PC-9 (cell line): Measurements from ENCODE around the gene PDE4D.

Experiments
- CTCF ChIP-seq: fragments of 200-600 bp; sonication (generic); conservative IDR thresholded peaks from 2 replicates; pipeline ENCODE4 v1.6.1; 2017; ENCODE audit warnings: mixed run types, antibody characterized with exemption, mild to moderate bottlenecking, moderate library complexity
- EZH2 ChIP-seq: fragments of 200-600 bp; sonication (generic); IDR thresholded peaks from 2 replicates; pipeline ENCODE4 v1.8.0; 2017; ENCODE audit warnings: antibody characterized with exemption, low read depth

GRCh38 chr5:59598547-59598874 is 295.0 kb downstream of the PDE4D start:
- no peak for TF ChIP-seq CTCF
- no peak for TF ChIP-seq EZH2
